ENCODE results near the gene NDUFAF3. TPM values are rescaled to one million over a fixed set of nuclear protein-coding genes. Genes with fewer than 3 reads are reported as not detected.

NDUFAF3 gene
- total RNA-seq, 1 experiment from 2014 or later: 133 TPM

- no peak for DNase-seq
- Mint-ChIP-seq H3K27ac (ENCODE audit: unreplicated experiment) (no peak overlapping the region), H3K4me1 (ENCODE audit: low read depth, unreplicated experiment) (no peaks in the 10 kb centered on the region), H3K36me3 (ENCODE audit: insufficient read depth, unreplicated experiment) (peaks cover 87% of the 10 kb centered on the region), H3K9me3 (ENCODE audit: low read depth, unreplicated experiment) (no peaks in the 10 kb centered on the region), H3K4me3 (ENCODE audit: low read depth, unreplicated experiment) (no peak overlapping the region), H3K27me3 (ENCODE audit: unreplicated experiment) (no peaks in the 10 kb centered on the region)
- CTCF ChIA-PET: no interaction called here
- no TSS peak for BruUV-seq (replicated peaks)
- no peak for TF ChIP-seq CTCF (IDR thresholded peaks at IDR 0.05; ENCODE audit: unreplicated experiment)
- intact Hi-C loops (cut with micrococcal nuclease; ENCODE audit: unreplicated experiment): no loop called here
These were observed 6.2 kb upstream of the NDUFAF3 start for GRCh38 chr3:49015765-49016164.

- Mint-ChIP-seq H3K9me3 (ENCODE audit: low read depth, unreplicated experiment) (no peaks in the 10 kb centered on the region), H3K4me1 (ENCODE audit: low read depth, unreplicated experiment) (no peaks in the 10 kb centered on the region), H3K27ac (ENCODE audit: unreplicated experiment) (no peak overlapping the region), H3K36me3 (ENCODE audit: insufficient read depth, unreplicated experiment) (peaks cover 87% of the 10 kb centered on the region), H3K27me3 (ENCODE audit: unreplicated experiment) (no peaks in the 10 kb centered on the region), H3K4me3 (ENCODE audit: low read depth, unreplicated experiment) (no peak overlapping the region)
- intact Hi-C loops (cut with micrococcal nuclease; ENCODE audit: unreplicated experiment): no loop called here
- BruUV-seq (replicated peaks): no TSS peak
- CTCF ChIA-PET: interaction anchor here (0.6 to 1.8 kb wide), 2 partner anchors 9 to 548 kb away, joined by 3 to 5 read pairs; partner anchors contain the start of gene WDR6
- no peak for DNase-seq
- TF ChIP-seq CTCF (IDR thresholded peaks at IDR 0.05; ENCODE audit: unreplicated experiment): no peak
These were observed 5.3 kb upstream of the NDUFAF3 start for GRCh38 chr3:49016414-49017228.

- no peak for DNase-seq
- H3K9me3 Mint-ChIP-seq (ENCODE audit: low read depth, unreplicated experiment): no peaks in the 10 kb centered on the region
- CTCF ChIA-PET: interaction anchor here (0.6 to 1.8 kb wide), 3 partner anchors 10 to 547 kb away, joined by 3 to 5 read pairs (median 3); partner anchors contain the start of gene WDR6
These were observed 4.5 kb upstream of the NDUFAF3 start for GRCh38 chr3:49017229-49017970.

More at GRCh38 chr3:49017229-49017970, 4.5 kb upstream of the NDUFAF3 start:
- TF ChIP-seq CTCF (IDR thresholded peaks at IDR 0.05; ENCODE audit: unreplicated experiment): no peak
- Mint-ChIP-seq H3K27ac (ENCODE audit: unreplicated experiment) (peak overlapping the region; percentile 75), H3K4me1 (ENCODE audit: low read depth, unreplicated experiment) (no peaks in the 10 kb centered on the region), H3K36me3 (ENCODE audit: insufficient read depth, unreplicated experiment) (peaks cover 88% of the 10 kb centered on the region), H3K27me3 (ENCODE audit: unreplicated experiment) (no peaks in the 10 kb centered on the region), H3K4me3 (ENCODE audit: low read depth, unreplicated experiment) (peak overlapping the region; percentile 74)
- intact Hi-C loops (cut with micrococcal nuclease; ENCODE audit: unreplicated experiment): no loop called here
- BruUV-seq (replicated peaks): no TSS peak
